GM23338 (cell line): ENCODE measurements around the gene SOX10. TPM values are rescaled to one million over a fixed set of nuclear protein-coding genes. Genes with fewer than 3 reads are reported as not detected.

Experiments used
- ATAC-seq: fragments of 200-7000 bp; cut with Tn5 transposase; 3 replicates; pipeline ENCODE4 v1.9.1; 2020
- DNase-seq: peaks from one replicate; pipeline ENCODE4 v3.0.0-alpha.2; 2015; ENCODE audit warnings: low spot score
- H2AFZ ChIP-seq: fragments of 200-600 bp; sonication (generic); 2 replicates; pipeline ENCODE4 v1.8.0; 2016; ENCODE audit warnings: antibody characterized with exemption, mild to moderate bottlenecking, moderate library complexity
- H3F3A ChIP-seq: fragments of 200-600 bp; sonication (generic); replicated peaks from 2 replicates; pipeline ENCODE4 v1.8.0; 2017; ENCODE audit warnings: antibody characterized with exemption, mixed run types, low read depth
- H3K27ac ChIP-seq: fragments of 200-600 bp; sonication (generic); 2 replicates; pipeline ENCODE4 v1.6.1; 2016; ENCODE audit warnings: low read depth
- H3K27me3 ChIP-seq: fragments of 200-600 bp; sonication (generic); 2 replicates; pipeline ENCODE4 v1.8.0; 2016; ENCODE audit warnings: mild to moderate bottlenecking, mixed run types, moderate library complexity; ENCODE audit not compliant: insufficient read depth
- H3K36me3 ChIP-seq: fragments of 200-600 bp; sonication (generic); 2 replicates; pipeline ENCODE4 v1.8.0; 2016; ENCODE audit warnings: mild to moderate bottlenecking; ENCODE audit not compliant: insufficient read depth
- H3K4me1 ChIP-seq: fragments of 200-600 bp; sonication (generic); 2 replicates; pipeline ENCODE4 v1.8.0; 2016; ENCODE audit warnings: mild to moderate bottlenecking, moderate library complexity; ENCODE audit not compliant: insufficient read depth
- H3K4me2 ChIP-seq: fragments of 200-600 bp; sonication (generic); 2 replicates; pipeline ENCODE4 v1.7.1; 2017; ENCODE audit warnings: mixed run types
- H3K4me3 ChIP-seq: fragments of 200-600 bp; sonication (generic); 2 replicates; pipeline ENCODE4 v1.6.1; 2016; ENCODE audit warnings: mixed run types
- H3K79me2 ChIP-seq: fragments of 200-600 bp; sonication (generic); replicated peaks from 2 replicates; pipeline ENCODE4 v1.8.0; 2017; ENCODE audit warnings: mild to moderate bottlenecking; ENCODE audit not compliant: insufficient read depth
- H3K9me2 ChIP-seq: fragments of 200-600 bp; sonication (generic); 2 replicates; pipeline ENCODE4 v1.8.0; 2017; ENCODE audit not compliant: insufficient read depth
- H4K20me1 ChIP-seq: fragments of 200-600 bp; sonication (generic); replicated peaks from 2 replicates; pipeline ENCODE4 v1.8.0; 2017; ENCODE audit warnings: mild to moderate bottlenecking; ENCODE audit not compliant: insufficient read depth
- H3K27ac Mint-ChIP-seq: 2 replicates; pipeline ENCODE4 v1.8.0; 2020; ENCODE audit warnings: inconsistent platforms, mild to moderate bottlenecking, moderate library complexity, mixed read lengths
- H3K27me3 Mint-ChIP-seq: 3 replicates; pipeline ENCODE4 v1.8.0; 2022; ENCODE audit warnings: low read depth, mild to moderate bottlenecking, moderate library complexity, mixed read lengths, inconsistent platforms; ENCODE audit not compliant: insufficient read depth, poor library complexity
- H3K36me3 Mint-ChIP-seq: 3 replicates; pipeline ENCODE4 v1.8.0; 2021; ENCODE audit warnings: low read depth, mild to moderate bottlenecking, inconsistent platforms, moderate library complexity, mixed read lengths
- H3K4me1 Mint-ChIP-seq: 3 replicates; pipeline ENCODE4 v1.8.0; 2020; ENCODE audit warnings: mild to moderate bottlenecking, inconsistent platforms, mixed read lengths
- H3K4me3 Mint-ChIP-seq: 3 replicates; pipeline ENCODE4 v1.8.0; 2021; ENCODE audit warnings: moderate library complexity, mild to moderate bottlenecking, inconsistent platforms, mixed read lengths
- H3K9me3 Mint-ChIP-seq: 3 replicates; pipeline ENCODE4 v1.8.0; 2020; ENCODE audit warnings: moderate library complexity, mild to moderate bottlenecking, inconsistent platforms, mixed read lengths
- CREB1 ChIP-seq: fragments of 250-450 bp; sonication (Bioruptor Pico); IDR thresholded peaks from 2 replicates; pipeline ENCODE4 v1.5.0; 2020; ENCODE audit warnings: low read depth, mild to moderate bottlenecking, moderate library complexity
- CTCF ChIP-seq, 2 experiments: fragments of 200-600 bp in 1 of 2; sonication (generic) in 1 of 2; conservative IDR thresholded peaks; 2 replicates each; pipeline versions ENCODE4 v1.5.1 to v1.6.1; 2016 to 2017; ENCODE audit warnings: antibody characterized with exemption in 2 of 2, low read depth in 2 of 2, mild to moderate bottlenecking in 2 of 2, moderate library complexity in 1 of 2
- ETS1 ChIP-seq: IDR thresholded peaks from 2 replicates; pipeline ENCODE4 v1.6.1; 2016; ENCODE audit warnings: antibody characterized with exemption
- EZH2 ChIP-seq: fragments of 200-600 bp; sonication (generic); IDR thresholded peaks from one replicate; pipeline ENCODE4 v1.8.0; 2017; ENCODE audit warnings: antibody characterized with exemption, mild to moderate bottlenecking, low read depth; ENCODE audit not compliant: unreplicated experiment
- EZH2phosphoT487 ChIP-seq: fragments of 200-600 bp; sonication (generic); IDR thresholded peaks from one replicate; pipeline ENCODE4 v1.8.1; 2018; ENCODE audit warnings: antibody characterized with exemption; ENCODE audit not compliant: unreplicated experiment
- NANOG ChIP-seq: IDR thresholded peaks from 2 replicates; pipeline ENCODE4 v1.6.1; 2016; ENCODE audit warnings: antibody characterized with exemption, borderline replicate concordance
- POLR2AphosphoS5 ChIP-seq: IDR thresholded peaks from 2 replicates; pipeline ENCODE4 v1.6.1; 2016; ENCODE audit warnings: antibody characterized with exemption, low read depth
- ZNF114 ChIP-seq: fragments of 250-450 bp; sonication (Bioruptor Pico); IDR thresholded peaks from 2 replicates; pipeline ENCODE4 v1.5.0; 2020; ENCODE audit warnings: mild to moderate bottlenecking, moderate library complexity
- ZNF331 ChIP-seq: fragments of 250-450 bp; sonication (Bioruptor Pico); IDR thresholded peaks from 2 replicates; pipeline ENCODE4 v1.5.0; 2020; ENCODE audit warnings: low read depth, mild to moderate bottlenecking, moderate library complexity
- ZNF462 ChIP-seq: fragments of 250-450 bp; sonication (Bioruptor Pico); IDR thresholded peaks from 2 replicates; pipeline ENCODE4 v1.5.0; 2020; ENCODE audit warnings: mild to moderate bottlenecking, moderate library complexity
- polyA plus RNA-seq: library from polyadenylated mRNA; unstranded; fragments of >200 nt; fragmentation: Nextera tagmentation; extraction: Ambion mirVana; gene quantifications from 2 replicates; pipeline ENCODE4 v1.2.1, GENCODE V29; 2016
- total RNA-seq: library from RNA; depleted of rRNA; stranded (reverse); fragments of >200 nt; shearing (Covaris generic); gene quantifications from 2 replicates; pipeline ENCODE4 v1.2.3, GENCODE V29; 2014

SOX10 gene
- total and polyA plus RNA-seq, 2 experiments from 2014 or later: 1.1 to 2.1 TPM

GRCh38 chr22:37924386-37925065 lies 59.8 kb downstream of the SOX10 start (continued):
- no peak for TF ChIP-seq NANOG
- no peak for TF ChIP-seq ETS1
- TF ChIP-seq ZNF114 (CRISPR knock-in tag): no peak
- no peak for TF ChIP-seq EZH2phosphoT487
- TF ChIP-seq EZH2: no peak
- no peak for TF ChIP-seq ZNF331
- TF ChIP-seq CTCF (conservative IDR thresholded peaks at IDR 0.05; ENCODE audit: low read depth in 2 of 2): no peak
- no peak for TF ChIP-seq CREB1 (CRISPR knock-in tag)

GRCh38 chr22:37923927-37924326 lies 60.4 kb downstream of the SOX10 start:
- ATAC-seq: no peak
- no peaks in the 10 kb centered on the region for H3F3A ChIP-seq
- no peak overlapping the region for H3K4me3 ChIP-seq
- no peaks in the 10 kb centered on the region for H3K36me3 ChIP-seq
- peaks cover 4% of the 10 kb centered on the region for H3K27me3 Mint-ChIP-seq
- no peaks in the 10 kb centered on the region for H3K4me1 ChIP-seq
- no peak overlapping the region for H3K4me2 ChIP-seq
- H3K27ac ChIP-seq: no peak overlapping the region
- H4K20me1 ChIP-seq: no peaks in the 10 kb centered on the region
- H3K9me2 ChIP-seq: no peaks in the 10 kb centered on the region
- H3K4me1 Mint-ChIP-seq: no peaks in the 10 kb centered on the region
- DNase-seq: no peak
- no peaks in the 10 kb centered on the region for H3K27me3 ChIP-seq
- no peak overlapping the region for H3K27ac Mint-ChIP-seq
- no peaks in the 10 kb centered on the region for H3K79me2 ChIP-seq
- H3K4me3 Mint-ChIP-seq: no peak overlapping the region
- H3K9me3 Mint-ChIP-seq: no peaks in the 10 kb centered on the region
- peaks cover 13% of the 10 kb centered on the region; the same call in 2 of the 3 replicates for H3K36me3 Mint-ChIP-seq
- no peak overlapping the region for H2AFZ ChIP-seq
- no peak for TF ChIP-seq ZNF114 (CRISPR knock-in tag)
- no peak for TF ChIP-seq EZH2
- TF ChIP-seq EZH2phosphoT487: no peak
- no peak for TF ChIP-seq POLR2AphosphoS5
- no peak for TF ChIP-seq ZNF462
- TF ChIP-seq ETS1: no peak
- TF ChIP-seq CREB1 (CRISPR knock-in tag): no peak
- no peak for TF ChIP-seq ZNF331
- TF ChIP-seq NANOG: no peak
